Measurements from ENCODE around the gene SIGLEC11.
A peak's percentile ranks its signal among the peaks of the same experiment; 100 is the strongest.
"Not testable (repeated sequence)": the region's sequence is repeated elsewhere in the genome, so short reads cannot be mapped to it uniquely, and the experiment has no call there.

The SIGLEC11 gene

GRCh38 chr19:49929611-49930482 lies 31.1 kb downstream of the SIGLEC11 start:
- no peak for TF ChIP-seq ZNF274 (IDR thresholded peaks at IDR 0.05; ENCODE audit: low read depth, low read length)
- H3K4me3 ChIP-seq (ENCODE audit: low read length): peak overlapping the region; percentile 98

- H3K4me3 ChIP-seq (ENCODE audit: low read length): peak within 1 kb of the TSS; percentile 98
- no peak for TF ChIP-seq ZNF274 (IDR thresholded peaks at IDR 0.05; ENCODE audit: low read depth, low read length)
Observed at GRCh38 chr19:49929121-49929610, 31.8 kb downstream of the SIGLEC11 start, which contains the start of the genes ATF5 and NUP62. Gene ATF5, plus strand, starts transcription at chr19:49929205. Its CDS starts 1,646 bp downstream, at chr19:49930851. Gene NUP62, minus strand, starts transcription at chr19:49929504. Its CDS starts 19,697 bp downstream, at chr19:49909807.

GRCh38 chr19:49927526-49928264 lies 33.3 kb downstream of the SIGLEC11 start:
- peak overlapping the region; percentile 98; the same call in 1 of the 2 replicates for H3K4me3 ChIP-seq (ENCODE audit: low read length)
- no peak for TF ChIP-seq ZNF274 (IDR thresholded peaks at IDR 0.05; ENCODE audit: low read depth, low read length)

GRCh38 chr19:49926515-49926914 lies 34.5 kb downstream of the SIGLEC11 start:
- H3K4me3 ChIP-seq (ENCODE audit: low read length): no peak overlapping the region
- TF ChIP-seq ZNF274 (IDR thresholded peaks at IDR 0.05; ENCODE audit: low read depth, low read length): no peak

- no peak overlapping the region for H3K4me3 ChIP-seq (ENCODE audit: low read length)
- no peak for TF ChIP-seq ZNF274 (IDR thresholded peaks at IDR 0.05; ENCODE audit: low read depth, low read length)
Observed at GRCh38 chr19:49925486-49925885, 35.5 kb downstream of the SIGLEC11 start.

GRCh38 chr19:49924881-49925210 lies 36.1 kb downstream of the SIGLEC11 start:
- H3K4me3 ChIP-seq (ENCODE audit: low read length): not testable (repeated sequence)

GRCh38 chr19:49924004-49924880 lies 36.7 kb downstream of the SIGLEC11 start:
- no peak for TF ChIP-seq ZNF274 (IDR thresholded peaks at IDR 0.05; ENCODE audit: low read depth, low read length)
- H3K4me3 ChIP-seq (ENCODE audit: low read length): no peak overlapping the region

- TF ChIP-seq ZNF274 (IDR thresholded peaks at IDR 0.05; ENCODE audit: low read depth, low read length): no peak
- H3K4me3 ChIP-seq (ENCODE audit: low read length): no peak overlapping the region
Observed at GRCh38 chr19:49923055-49924003, 37.6 kb downstream of the SIGLEC11 start.

GRCh38 chr19:49921871-49922795 lies 38.8 kb downstream of the SIGLEC11 start:
- TF ChIP-seq ZNF274 (IDR thresholded peaks at IDR 0.05; ENCODE audit: low read depth, low read length): no peak
- H3K4me3 ChIP-seq (ENCODE audit: low read length): no peak overlapping the region

- H3K4me3 ChIP-seq (ENCODE audit: low read length): no peak overlapping the region
- no peak for TF ChIP-seq ZNF274 (IDR thresholded peaks at IDR 0.05; ENCODE audit: low read depth, low read length)
Observed at GRCh38 chr19:49920624-49921363, 40.2 kb downstream of the SIGLEC11 start.

- no peak for TF ChIP-seq ZNF274 (IDR thresholded peaks at IDR 0.05; ENCODE audit: low read depth, low read length)
- no peak overlapping the region for H3K4me3 ChIP-seq (ENCODE audit: low read length)
Observed at GRCh38 chr19:49918089-49918488, 42.9 kb downstream of the SIGLEC11 start.
